ENCODE results near the gene HMOX2.

Gene HMOX2

GRCh38 chr16:4532238-4532637 lies 56.0 kb downstream of the HMOX2 start:
- Histone ChIP-seq H2AFZ (ENCODE audit: low read length) (no peak overlapping the region), H3K4me1 (ENCODE audit: insufficient read depth, low read length, severe bottlenecking) (peaks cover 32% of the 10 kb centered on the region), H3K4me2 (ENCODE audit: low read length) (no peak overlapping the region), H4K20me1 (ENCODE audit: insufficient read depth, low read length) (no peaks in the 10 kb centered on the region), H3F3A (ENCODE audit: insufficient read depth, low read length) (no peaks in the 10 kb centered on the region), H3K27ac (ENCODE audit: low read depth, low read length, poor library complexity, severe bottlenecking) (no peak overlapping the region), H3K9me3 (ENCODE audit: low read length) (no peaks in the 10 kb centered on the region), H3K9ac (ENCODE audit: low read length) (no peak overlapping the region), H3K9me2 (ENCODE audit: low read depth, low read length) (no peaks in the 10 kb centered on the region), H3K79me2 (ENCODE audit: insufficient read depth, low read length) (no peaks in the 10 kb centered on the region), H3K4me3 (ENCODE audit: low read depth, low read length, poor library complexity, severe bottlenecking) (no peak overlapping the region), H3K27me3 (ENCODE audit: insufficient read depth, low read length) (no peaks in the 10 kb centered on the region), H3K36me3 (ENCODE audit: insufficient read depth, low read length) (no peaks in the 10 kb centered on the region)
- TF ChIP-seq CTCF (IDR thresholded peaks at IDR 0.05; ENCODE audit: low read length) (no peak), EZH2 (IDR thresholded peaks at IDR 0.05; ENCODE audit: borderline replicate concordance, low read length) (no peak)

DNA sequence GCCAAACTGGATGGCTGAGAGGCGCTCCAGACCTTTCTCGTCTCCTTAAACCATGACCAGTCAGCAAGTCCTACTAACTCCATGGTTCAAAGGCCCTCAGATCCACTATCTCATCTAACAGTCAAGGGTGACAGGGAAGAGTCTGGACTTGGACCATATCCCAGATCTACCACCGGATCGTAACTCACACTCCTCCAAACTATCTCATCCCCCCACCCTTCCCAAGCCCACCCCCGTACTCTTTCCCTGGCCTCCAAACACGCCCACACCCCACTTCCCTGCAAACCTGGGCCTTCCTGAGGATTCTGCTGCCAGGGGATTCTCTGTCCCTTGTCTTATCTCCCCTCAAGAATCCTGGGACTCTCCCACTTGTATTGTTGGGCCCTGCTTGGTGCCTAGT lies 57.3 kb downstream of the HMOX2 start:
- Histone ChIP-seq H2AFZ (ENCODE audit: low read length) (no peak overlapping the region), H3K9me2 (ENCODE audit: low read depth, low read length) (no peaks in the 10 kb centered on the region), H3K9me3 (ENCODE audit: low read length) (no peaks in the 10 kb centered on the region), H4K20me1 (ENCODE audit: insufficient read depth, low read length) (no peaks in the 10 kb centered on the region), H3K36me3 (ENCODE audit: insufficient read depth, low read length) (no peaks in the 10 kb centered on the region), H3F3A (ENCODE audit: insufficient read depth, low read length) (no peaks in the 10 kb centered on the region), H3K4me3 (ENCODE audit: low read depth, low read length, poor library complexity, severe bottlenecking) (no peak overlapping the region), H3K79me2 (ENCODE audit: insufficient read depth, low read length) (no peaks in the 10 kb centered on the region), H3K27me3 (ENCODE audit: insufficient read depth, low read length) (no peaks in the 10 kb centered on the region), H3K9ac (ENCODE audit: low read length) (no peak overlapping the region), H3K4me2 (ENCODE audit: low read length) (no peak overlapping the region), H3K4me1 (ENCODE audit: insufficient read depth, low read length, severe bottlenecking) (peaks cover 27% of the 10 kb centered on the region), H3K27ac (ENCODE audit: low read depth, low read length, poor library complexity, severe bottlenecking) (no peak overlapping the region)
- no peak for TF ChIP-seq EZH2 (IDR thresholded peaks at IDR 0.05; ENCODE audit: borderline replicate concordance, low read length)
- TF ChIP-seq CTCF (IDR thresholded peaks at IDR 0.05; ENCODE audit: low read length) = no peak

GRCh38 chr16:4534151-4534790 lies 58.1 kb downstream of the HMOX2 start:
- Histone ChIP-seq H3K79me2 (ENCODE audit: insufficient read depth, low read length) (no peaks in the 10 kb centered on the region), H3K27me3 (ENCODE audit: insufficient read depth, low read length) (no peaks in the 10 kb centered on the region), H3K9me3 (ENCODE audit: low read length) (no peaks in the 10 kb centered on the region), H3K4me2 (ENCODE audit: low read length) (no peak overlapping the region), H3F3A (ENCODE audit: insufficient read depth, low read length) (no peaks in the 10 kb centered on the region), H2AFZ (ENCODE audit: low read length) (no peak overlapping the region), H3K4me1 (ENCODE audit: insufficient read depth, low read length, severe bottlenecking) (peaks cover 19% of the 10 kb centered on the region), H3K27ac (ENCODE audit: low read depth, low read length, poor library complexity, severe bottlenecking) (no peak overlapping the region), H3K4me3 (ENCODE audit: low read depth, low read length, poor library complexity, severe bottlenecking) (no peak overlapping the region), H3K36me3 (ENCODE audit: insufficient read depth, low read length) (no peaks in the 10 kb centered on the region), H3K9me2 (ENCODE audit: low read depth, low read length) (no peaks in the 10 kb centered on the region), H4K20me1 (ENCODE audit: insufficient read depth, low read length) (no peaks in the 10 kb centered on the region), H3K9ac (ENCODE audit: low read length) (no peak overlapping the region)
- TF ChIP-seq EZH2 (IDR thresholded peaks at IDR 0.05; ENCODE audit: borderline replicate concordance, low read length) (no peak), CTCF (IDR thresholded peaks at IDR 0.05; ENCODE audit: low read length) (no peak)
